ENCODE measurements around the gene PTPRM.

DNA sequence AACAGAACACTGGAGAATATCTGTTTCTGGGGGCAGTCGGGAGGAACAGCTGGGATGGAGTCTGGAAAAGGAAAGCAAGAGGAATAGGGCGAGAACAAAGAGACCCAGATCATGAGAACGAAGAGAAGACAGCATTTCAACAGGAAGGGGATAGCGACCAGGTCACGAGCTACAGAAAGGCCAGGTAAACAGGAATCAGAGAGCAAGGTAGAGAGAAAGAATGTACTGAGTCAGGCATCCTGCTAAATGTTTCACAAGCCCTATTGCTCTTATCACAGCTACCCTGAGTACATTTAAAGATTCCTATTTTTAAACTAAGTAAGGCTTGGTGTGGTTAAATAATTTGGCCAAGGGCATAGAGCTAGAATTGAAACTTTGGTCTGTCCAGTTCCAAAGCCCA, 787.2 kb downstream of the PTPRM start:
- TF ChIP-seq, protein P1, sequence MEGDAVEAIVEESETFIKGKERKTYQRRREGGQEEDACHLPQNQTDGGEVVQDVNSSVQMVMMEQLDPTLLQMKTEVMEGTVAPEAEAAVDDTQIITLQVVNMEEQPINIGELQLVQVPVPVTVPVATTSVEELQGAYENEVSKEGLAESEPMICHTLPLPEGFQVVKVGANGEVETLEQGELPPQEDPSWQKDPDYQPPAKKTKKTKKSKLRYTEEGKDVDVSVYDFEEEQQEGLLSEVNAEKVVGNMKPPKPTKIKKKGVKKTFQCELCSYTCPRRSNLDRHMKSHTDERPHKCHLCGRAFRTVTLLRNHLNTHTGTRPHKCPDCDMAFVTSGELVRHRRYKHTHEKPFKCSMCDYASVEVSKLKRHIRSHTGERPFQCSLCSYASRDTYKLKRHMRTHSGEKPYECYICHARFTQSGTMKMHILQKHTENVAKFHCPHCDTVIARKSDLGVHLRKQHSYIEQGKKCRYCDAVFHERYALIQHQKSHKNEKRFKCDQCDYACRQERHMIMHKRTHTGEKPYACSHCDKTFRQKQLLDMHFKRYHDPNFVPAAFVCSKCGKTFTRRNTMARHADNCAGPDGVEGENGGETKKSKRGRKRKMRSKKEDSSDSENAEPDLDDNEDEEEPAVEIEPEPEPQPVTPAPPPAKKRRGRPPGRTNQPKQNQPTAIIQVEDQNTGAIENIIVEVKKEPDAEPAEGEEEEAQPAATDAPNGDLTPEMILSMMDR (IDR thresholded peaks at IDR 0.05; ENCODE audit: insufficient read depth, low read length, poor library complexity, severe bottlenecking) = no peak
- TF ChIP-seq EZH2phosphoT487 (conservative IDR thresholded peaks at IDR 0.05; ENCODE audit: low read length) = no peak

Measured in SU-DHL-6 (cell line).